ENCODE measurements around the gene VCAM1.

Gene VCAM1

GRCh38 chr1:100730130-100730529, 10.6 kb downstream of the VCAM1 start:
- DNase-seq: no peak

GRCh38 chr1:100731309-100731708, 11.8 kb downstream of the VCAM1 start:
- no peak for DNase-seq

- no peak for DNase-seq
Measured at GRCh38 chr1:100731758-100732157, 12.2 kb downstream of the VCAM1 start.

GRCh38 chr1:100734676-100735075, 15.1 kb downstream of the VCAM1 start:
- no peak for DNase-seq

GRCh38 chr1:100735244-100735643, 15.7 kb downstream of the VCAM1 start:
- DNase-seq: no peak

GRCh38 chr1:100736324-100736723, 16.8 kb downstream of the VCAM1 start:
- no peak for DNase-seq

GRCh38 chr1:100736746-100737145, 17.2 kb downstream of the VCAM1 start:
- DNase-seq: peak; percentile 15

GRCh38 chr1:100746542-100746932, 27.0 kb downstream of the VCAM1 start:
- DNase-seq: no peak

GRCh38 chr1:100747771-100748170, 28.2 kb downstream of the VCAM1 start:
- no peak for DNase-seq

GRCh38 chr1:100750005-100750885, 30.7 kb downstream of the VCAM1 start:
- peak; percentile 31 for DNase-seq

GRCh38 chr1:100752791-100753190, 33.2 kb downstream of the VCAM1 start:
- DNase-seq: no peak

- no peak for DNase-seq
Measured at GRCh38 chr1:100757946-100758345, 38.4 kb downstream of the VCAM1 start.

- no peak for DNase-seq
Measured at GRCh38 chr1:100759188-100759587, 39.6 kb downstream of the VCAM1 start.

GRCh38 chr1:100760511-100760910, 41.0 kb downstream of the VCAM1 start:
- DNase-seq: no peak

GRCh38 chr1:100762461-100762860, 42.9 kb downstream of the VCAM1 start:
- no peak for DNase-seq

GRCh38 chr1:100767176-100767890, 47.8 kb downstream of the VCAM1 start:
- DNase-seq: peak; percentile 39

GRCh38 chr1:100769323-100769722, 49.8 kb downstream of the VCAM1 start:
- no peak for DNase-seq

- no peak for DNase-seq
Measured at GRCh38 chr1:100769906-100770646, 50.5 kb downstream of the VCAM1 start.

- no peak for DNase-seq
Measured at GRCh38 chr1:100773444-100773843, 53.9 kb downstream of the VCAM1 start.

- DNase-seq: no peak
Measured at GRCh38 chr1:100774370-100774769, 54.8 kb downstream of the VCAM1 start.

- DNase-seq: no peak
Measured at GRCh38 chr1:100775483-100775882, 55.9 kb downstream of the VCAM1 start.

GRCh38 chr1:100778748-100779147, 59.2 kb downstream of the VCAM1 start:
- DNase-seq: no peak

- DNase-seq: peak; percentile 12
Measured at GRCh38 chr1:100780814-100781213, 61.3 kb downstream of the VCAM1 start.

Data from NCI-H69 (cell line).